Measurements from ENCODE around the gene CD300LD.
A peak's percentile ranks its signal among the peaks of the same experiment; 100 is the strongest.
"Not testable (repeated sequence)": the region's sequence is repeated elsewhere in the genome, so short reads cannot be mapped to it uniquely, and the experiment has no call there.

CD300LD gene

GRCh38 chr17:74571621-74572270, 20.3 kb downstream of the CD300LD start:
- DNase-seq (ENCODE audit: low read depth): no peak

- peak; percentile 43 for DNase-seq (ENCODE audit: low read depth)
Observed at GRCh38 chr17:74569020-74570003, 22.8 kb downstream of the CD300LD start.

- DNase-seq (ENCODE audit: low read depth): no peak
Observed at GRCh38 chr17:74568106-74568873, 23.8 kb downstream of the CD300LD start.

- no peak for DNase-seq (ENCODE audit: low read depth)
Observed at GRCh38 chr17:74567397-74567796, 24.7 kb downstream of the CD300LD start, which contains the start of gene CD300H. TSS of gene CD300H (minus strand) at chr17:74567509.

GRCh38 chr17:74566132-74566753, 25.8 kb downstream of the CD300LD start:
- DNase-seq (ENCODE audit: low read depth): no peak

- no peak for DNase-seq (ENCODE audit: low read depth)
Observed at GRCh38 chr17:74565126-74565525, 27.0 kb downstream of the CD300LD start.

- DNase-seq (ENCODE audit: low read depth): no peak
Observed at GRCh38 chr17:74563358-74563757, 28.7 kb downstream of the CD300LD start.

- no peak for DNase-seq (ENCODE audit: low read depth)
Observed at GRCh38 chr17:74561586-74561985, 30.5 kb downstream of the CD300LD start.

- DNase-seq (ENCODE audit: low read depth): no peak
Observed at GRCh38 chr17:74558882-74559519, 33.1 kb downstream of the CD300LD start.

- not testable (repeated sequence) for DNase-seq (ENCODE audit: low read depth)
Observed at GRCh38 chr17:74558402-74558801, 33.7 kb downstream of the CD300LD start.

GRCh38 chr17:74555427-74555940, 36.6 kb downstream of the CD300LD start:
- DNase-seq (ENCODE audit: low read depth): no peak

- no peak for DNase-seq (ENCODE audit: low read depth)
Observed at GRCh38 chr17:74554909-74555308, 37.2 kb downstream of the CD300LD start.

- DNase-seq (ENCODE audit: low read depth): no peak
Observed at GRCh38 chr17:74552037-74552436, 40.0 kb downstream of the CD300LD start.

GRCh38 chr17:74550602-74551001, 41.5 kb downstream of the CD300LD start:
- no peak for DNase-seq (ENCODE audit: low read depth)

GRCh38 chr17:74549343-74549742, 42.7 kb downstream of the CD300LD start:
- no peak for DNase-seq (ENCODE audit: low read depth)

- DNase-seq (ENCODE audit: low read depth): no peak
Observed at GRCh38 chr17:74547736-74548135, 44.3 kb downstream of the CD300LD start.

GRCh38 chr17:74547264-74547663, 44.8 kb downstream of the CD300LD start:
- DNase-seq (ENCODE audit: low read depth): no peak

- DNase-seq (ENCODE audit: low read depth): no peak
Observed at GRCh38 chr17:74546586-74546985, 45.5 kb downstream of the CD300LD start.

GRCh38 chr17:74545843-74546230, 46.2 kb downstream of the CD300LD start, which contains the start of gene CD300C:
TSS of gene CD300C (minus strand) at chr17:74546115. CDS start at chr17:74545782, 333 bp downstream.
- no peak for DNase-seq (ENCODE audit: low read depth)

- no peak for DNase-seq (ENCODE audit: low read depth)
Observed at GRCh38 chr17:74544991-74545842, 46.9 kb downstream of the CD300LD start.
